HCT116 (cell line): Measurements from ENCODE around the gene ST7.

Experiments
- CEBPB ChIP-seq: IDR thresholded peaks from 2 replicates; pipeline ENCODE4 v1.6.1; 2012; ENCODE audit warnings: low read depth
- EZH2 ChIP-seq: fragments of 200-600 bp; sonication (generic); IDR thresholded peaks from 2 replicates; pipeline ENCODE4 v1.6.1; 2017; ENCODE audit warnings: antibody characterized with exemption, mixed run types
- EZH2phosphoT487 ChIP-seq: fragments of 200-600 bp; IDR thresholded peaks from 2 replicates; pipeline ENCODE4 v1.6.1; 2018; ENCODE audit warnings: antibody characterized with exemption, borderline replicate concordance
- JUND ChIP-seq: IDR thresholded peaks from 2 replicates; pipeline ENCODE4 v1.6.1; 2012
- POLR2A ChIP-seq: IDR thresholded peaks from 2 replicates; pipeline ENCODE4 v1.7.0; 2011; ENCODE audit warnings: borderline replicate concordance; ENCODE audit not compliant: insufficient read depth, insufficient read length; ENCODE audit errors: extremely low read depth
- POLR2AphosphoS5 ChIP-seq: IDR thresholded peaks from 2 replicates; pipeline ENCODE4 v1.6.1; 2011; ENCODE audit warnings: mild to moderate bottlenecking, low read depth, low read length, moderate library complexity
- RAD21 ChIP-seq: IDR thresholded peaks from 2 replicates; pipeline ENCODE4 v1.6.1; 2012; ENCODE audit warnings: low read depth, mild to moderate bottlenecking
- SP1 ChIP-seq: IDR thresholded peaks from 2 replicates; pipeline ENCODE4 v1.6.1; 2012; ENCODE audit warnings: low read depth
- SRF ChIP-seq: IDR thresholded peaks from 2 replicates; pipeline ENCODE4 v1.6.1; 2012; ENCODE audit warnings: low read depth
- TF ChIP-seq, protein P1 (sequence below): IDR thresholded peaks from 2 replicates; pipeline ENCODE4 v1.6.1; 2011; ENCODE audit warnings: mild to moderate bottlenecking, low read length, moderate library complexity; ENCODE audit not compliant: insufficient replicate concordance; ENCODE audit errors: extremely low read depth
- TF ChIP-seq, protein P2 (sequence below), 3 experiments: fragments of 200-600 bp in 1 of 3; sonication (generic) in 1 of 3; IDR thresholded peaks in 2 of 3; conservative IDR thresholded peaks in 1 of 3; 2 replicates each; pipeline ENCODE4 v1.5.1; 2012 to 2017; ENCODE audit warnings: low read depth in 2 of 3, low read length in 2 of 3, antibody characterized with exemption in 1 of 3, borderline replicate concordance in 1 of 3, control low read depth in 1 of 3, mild to moderate bottlenecking in 1 of 3, mixed read lengths in 1 of 3, mixed run types in 1 of 3, moderate library complexity in 1 of 3; ENCODE audit not compliant: insufficient read depth in 1 of 3
- TF ChIP-seq, protein P3 (sequence below): IDR thresholded peaks from 2 replicates; pipeline ENCODE4 v1.6.1; 2012
- TF ChIP-seq, protein P4 (sequence below): IDR thresholded peaks from 2 replicates; pipeline ENCODE4 v1.6.1; 2012; ENCODE audit warnings: low read depth

DNA sequence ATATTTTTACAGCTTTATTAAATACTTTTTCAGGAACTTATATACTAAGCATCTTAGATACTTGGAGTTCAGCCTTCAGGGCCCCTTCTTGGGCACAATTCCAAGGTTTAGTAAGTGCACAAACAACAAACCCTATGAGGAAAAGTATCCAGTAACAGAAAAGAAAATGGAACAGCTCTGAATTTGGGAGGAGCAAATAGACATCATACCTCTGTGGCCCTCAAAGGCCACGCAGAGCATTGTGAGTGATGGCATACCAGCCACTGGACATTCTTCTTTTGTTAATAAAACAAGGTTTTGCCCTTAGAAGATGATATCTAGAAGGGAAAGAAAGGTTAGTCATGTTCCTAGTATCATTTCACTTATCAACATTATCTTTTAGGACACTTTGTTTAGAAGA, 46.0 kb downstream of the ST7 start:
- TF ChIP-seq POLR2AphosphoS5 (no peak), JUND (no peak), EZH2phosphoT487 (no peak), POLR2A (no peak), EZH2 (no peak), RAD21 (no peak), SP1 (no peak), SRF (no peak), CEBPB (no peak)
- TF ChIP-seq, protein P1, sequence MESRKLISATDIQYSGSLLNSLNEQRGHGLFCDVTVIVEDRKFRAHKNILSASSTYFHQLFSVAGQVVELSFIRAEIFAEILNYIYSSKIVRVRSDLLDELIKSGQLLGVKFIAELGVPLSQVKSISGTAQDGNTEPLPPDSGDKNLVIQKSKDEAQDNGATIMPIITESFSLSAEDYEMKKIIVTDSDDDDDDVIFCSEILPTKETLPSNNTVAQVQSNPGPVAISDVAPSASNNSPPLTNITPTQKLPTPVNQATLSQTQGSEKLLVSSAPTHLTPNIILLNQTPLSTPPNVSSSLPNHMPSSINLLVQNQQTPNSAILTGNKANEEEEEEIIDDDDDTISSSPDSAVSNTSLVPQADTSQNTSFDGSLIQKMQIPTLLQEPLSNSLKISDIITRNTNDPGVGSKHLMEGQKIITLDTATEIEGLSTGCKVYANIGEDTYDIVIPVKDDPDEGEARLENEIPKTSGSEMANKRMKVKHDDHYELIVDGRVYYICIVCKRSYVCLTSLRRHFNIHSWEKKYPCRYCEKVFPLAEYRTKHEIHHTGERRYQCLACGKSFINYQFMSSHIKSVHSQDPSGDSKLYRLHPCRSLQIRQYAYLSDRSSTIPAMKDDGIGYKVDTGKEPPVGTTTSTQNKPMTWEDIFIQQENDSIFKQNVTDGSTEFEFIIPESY, result no peak
- TF ChIP-seq, protein P2, sequence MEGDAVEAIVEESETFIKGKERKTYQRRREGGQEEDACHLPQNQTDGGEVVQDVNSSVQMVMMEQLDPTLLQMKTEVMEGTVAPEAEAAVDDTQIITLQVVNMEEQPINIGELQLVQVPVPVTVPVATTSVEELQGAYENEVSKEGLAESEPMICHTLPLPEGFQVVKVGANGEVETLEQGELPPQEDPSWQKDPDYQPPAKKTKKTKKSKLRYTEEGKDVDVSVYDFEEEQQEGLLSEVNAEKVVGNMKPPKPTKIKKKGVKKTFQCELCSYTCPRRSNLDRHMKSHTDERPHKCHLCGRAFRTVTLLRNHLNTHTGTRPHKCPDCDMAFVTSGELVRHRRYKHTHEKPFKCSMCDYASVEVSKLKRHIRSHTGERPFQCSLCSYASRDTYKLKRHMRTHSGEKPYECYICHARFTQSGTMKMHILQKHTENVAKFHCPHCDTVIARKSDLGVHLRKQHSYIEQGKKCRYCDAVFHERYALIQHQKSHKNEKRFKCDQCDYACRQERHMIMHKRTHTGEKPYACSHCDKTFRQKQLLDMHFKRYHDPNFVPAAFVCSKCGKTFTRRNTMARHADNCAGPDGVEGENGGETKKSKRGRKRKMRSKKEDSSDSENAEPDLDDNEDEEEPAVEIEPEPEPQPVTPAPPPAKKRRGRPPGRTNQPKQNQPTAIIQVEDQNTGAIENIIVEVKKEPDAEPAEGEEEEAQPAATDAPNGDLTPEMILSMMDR (IDR thresholded peaks at IDR 0.05 in 2 of 3, conservative IDR thresholded peaks at IDR 0.05 in 1 of 3; ENCODE audit: borderline replicate concordance in 1 of 3, insufficient read depth in 1 of 3, low read depth in 2 of 3, low read length in 2 of 3), result no peak
- TF ChIP-seq, protein P3, sequence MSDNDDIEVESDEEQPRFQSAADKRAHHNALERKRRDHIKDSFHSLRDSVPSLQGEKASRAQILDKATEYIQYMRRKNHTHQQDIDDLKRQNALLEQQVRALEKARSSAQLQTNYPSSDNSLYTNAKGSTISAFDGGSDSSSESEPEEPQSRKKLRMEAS, result no peak
- TF ChIP-seq, protein P4, sequence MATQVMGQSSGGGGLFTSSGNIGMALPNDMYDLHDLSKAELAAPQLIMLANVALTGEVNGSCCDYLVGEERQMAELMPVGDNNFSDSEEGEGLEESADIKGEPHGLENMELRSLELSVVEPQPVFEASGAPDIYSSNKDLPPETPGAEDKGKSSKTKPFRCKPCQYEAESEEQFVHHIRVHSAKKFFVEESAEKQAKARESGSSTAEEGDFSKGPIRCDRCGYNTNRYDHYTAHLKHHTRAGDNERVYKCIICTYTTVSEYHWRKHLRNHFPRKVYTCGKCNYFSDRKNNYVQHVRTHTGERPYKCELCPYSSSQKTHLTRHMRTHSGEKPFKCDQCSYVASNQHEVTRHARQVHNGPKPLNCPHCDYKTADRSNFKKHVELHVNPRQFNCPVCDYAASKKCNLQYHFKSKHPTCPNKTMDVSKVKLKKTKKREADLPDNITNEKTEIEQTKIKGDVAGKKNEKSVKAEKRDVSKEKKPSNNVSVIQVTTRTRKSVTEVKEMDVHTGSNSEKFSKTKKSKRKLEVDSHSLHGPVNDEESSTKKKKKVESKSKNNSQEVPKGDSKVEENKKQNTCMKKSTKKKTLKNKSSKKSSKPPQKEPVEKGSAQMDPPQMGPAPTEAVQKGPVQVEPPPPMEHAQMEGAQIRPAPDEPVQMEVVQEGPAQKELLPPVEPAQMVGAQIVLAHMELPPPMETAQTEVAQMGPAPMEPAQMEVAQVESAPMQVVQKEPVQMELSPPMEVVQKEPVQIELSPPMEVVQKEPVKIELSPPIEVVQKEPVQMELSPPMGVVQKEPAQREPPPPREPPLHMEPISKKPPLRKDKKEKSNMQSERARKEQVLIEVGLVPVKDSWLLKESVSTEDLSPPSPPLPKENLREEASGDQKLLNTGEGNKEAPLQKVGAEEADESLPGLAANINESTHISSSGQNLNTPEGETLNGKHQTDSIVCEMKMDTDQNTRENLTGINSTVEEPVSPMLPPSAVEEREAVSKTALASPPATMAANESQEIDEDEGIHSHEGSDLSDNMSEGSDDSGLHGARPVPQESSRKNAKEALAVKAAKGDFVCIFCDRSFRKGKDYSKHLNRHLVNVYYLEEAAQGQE, result no peak
